ENCODE data around the gene WDR93. TPM values are rescaled to one million over a fixed set of nuclear protein-coding genes. Genes with fewer than 3 reads are reported as not detected.

The WDR93 gene
- total and polyA plus RNA-seq, 2 of the 4 experiments (the other 2 are of a cell fraction) = not detected

GRCh38 chr15:89732451-89733172 is 42.0 kb downstream of the WDR93 start:
- H2BK120ac ChIP-seq (ENCODE audit: low read depth, low read length) = no peak overlapping the region
- H3K4me1 ChIP-seq (ENCODE audit: control insufficient read depth, insufficient read depth, low read length) = no peaks in the 10 kb centered on the region
- H3K14ac ChIP-seq (replicated peaks; ENCODE audit: low read depth, low read length) = no peak overlapping the region
- no peak overlapping the region for H3K4me3 ChIP-seq (ENCODE audit: insufficient read depth, low read depth, low read length)
- no peak overlapping the region for H3K4ac ChIP-seq (ENCODE audit: low read depth, low read length)
- ATAC-seq (ENCODE audit: low read depth) = no peak
- H3K9me1 ChIP-seq (ENCODE audit: insufficient read depth, low read length) = no peaks in the 10 kb centered on the region
- BruUV-seq (replicated peaks) = no TSS peak
- 32% methylated on average over 3 of the region's 8 CpGs; no CpG with 5 or more reads in 1 of the 2 experiments for WGBS, 2 experiments (ENCODE audit: extremely low coverage in 2 of 2, insufficient read length in 1 of 2)
- no peak overlapping the region for H3K23ac ChIP-seq (ENCODE audit: low read depth, low read length)
- ChIA-PET POLR2A (ENCODE audit: unreplicated experiment) (no interaction called here), CTCF (interaction anchor here (0.9 kb wide), 1 partner anchor 8 kb away, joined by 4 read pairs; no protein-coding TSS in a partner anchor)
- H3K9ac ChIP-seq (ENCODE audit: low read depth, low read length) = no peak overlapping the region
- H3K27ac ChIP-seq (ENCODE audit: insufficient read depth, low read length) = no peak overlapping the region
- H2AK5ac ChIP-seq (ENCODE audit: low read depth, low read length) = no peak overlapping the region
- H3K56ac ChIP-seq (ENCODE audit: extremely low read depth, insufficient read depth, low read length) = no peak overlapping the region
- H4K8ac ChIP-seq (ENCODE audit: low read depth in 2 of 2, low read length in 2 of 2) = no peak overlapping the region
- intact Hi-C loops (cut with micrococcal nuclease) (no loop called here), dilution Hi-C loops (cut with HindIII; ENCODE audit: low sequenced_read_pairs, unreplicated experiment) (no loop called here), in situ Hi-C loops (cut with MboI; ENCODE audit: low sequenced_read_pairs) (no loop called here)
- TF ChIP-seq CEBPB (IDR thresholded peaks at IDR 0.05; ENCODE audit: low read depth, low read length) (no peak), USF2 (IDR thresholded peaks at IDR 0.05; ENCODE audit: low read depth, low read length) (no peak), CHD1 (IDR thresholded peaks at IDR 0.05; ENCODE audit: low read depth, low read length) (no peak), POLR2A (IDR thresholded peaks at IDR 0.05; ENCODE audit: low read depth, low read length) (no peak), SMC3 (IDR thresholded peaks at IDR 0.05; ENCODE audit: low read depth, low read length) (no peak), RFX5 (IDR thresholded peaks at IDR 0.05; ENCODE audit: low read depth, low read length) (no peak), ELK1 (IDR thresholded peaks at IDR 0.05; ENCODE audit: borderline replicate concordance, low read depth, low read length) (no peak), NFE2L2 (IDR thresholded peaks at IDR 0.05; ENCODE audit: low read depth, low read length) (no peak)
- H2AK9ac ChIP-seq (replicated peaks; ENCODE audit: low read depth, low read length, poor library complexity) = no peak overlapping the region
- no peak overlapping the region for H3K4me2 ChIP-seq (ENCODE audit: low read depth, low read length)
- H3K36me3 ChIP-seq (ENCODE audit: control insufficient read depth, insufficient read depth, low read length) = no peaks in the 10 kb centered on the region
- no peak for DNase-seq
- H2BK15ac ChIP-seq (ENCODE audit: low read depth, low read length) = no peak overlapping the region
- no peaks in the 10 kb centered on the region for H4K20me1 ChIP-seq (ENCODE audit: insufficient read depth, low read length)
- no peak overlapping the region for H3K18ac ChIP-seq (ENCODE audit: low read depth, low read length)
- H3K27me3 ChIP-seq (ENCODE audit: control insufficient read depth, insufficient read depth, low read length) = peaks cover 79% of the 10 kb centered on the region
- H3K79me1 ChIP-seq (ENCODE audit: low read depth in 1 of 2, low read length in 2 of 2) = no peaks in the 10 kb centered on the region
- no peak overlapping the region for H4K5ac ChIP-seq (ENCODE audit: low read depth, low read length)
- no peak overlapping the region for H2BK20ac ChIP-seq (ENCODE audit: low read depth, low read length)
- no peak overlapping the region for H2BK5ac ChIP-seq (ENCODE audit: low read depth, low read length, poor library complexity, severe bottlenecking)
- no peak overlapping the region for H2AFZ ChIP-seq (replicated peaks; ENCODE audit: low read length, poor library complexity)
- H3K9me3 ChIP-seq (ENCODE audit: control insufficient read depth, insufficient read depth, low read length) = no peaks in the 10 kb centered on the region; the same call in 1 of the 2 replicates
- no peak overlapping the region for H4K91ac ChIP-seq (ENCODE audit: insufficient read depth, low read depth, low read length)

All from IMR-90 (cell line).